Spleen (tissue), 11 donors: ENCODE results near the gene SPEN. TPM values are rescaled to one million over a fixed set of nuclear protein-coding genes. Genes with fewer than 3 reads are reported as not detected.

Experiments used
- DNase-seq: peaks from one replicate; pipeline ENCODE4 v3.0.0-alpha.2; 2020
- H3K27ac ChIP-seq, 8 donors: fragments of 200-600 bp; sonication (generic) in 7 of 8; 1 replicate in 4 of 8; 2 replicates in 4 of 8; pipeline versions ENCODE4 v1.5.0 to v1.8.0; 2016 to 2021; ENCODE audit warnings: inconsistent platforms in 4 of 8, mild to moderate bottlenecking in 4 of 8, moderate library complexity in 1 of 8
- H3K27me3 ChIP-seq, 7 donors: fragments of 200-600 bp; sonication (generic) in 6 of 7; replicated peaks in 1 of 7; 1 replicate in 4 of 7; 2 replicates in 3 of 7; pipeline versions ENCODE4 v1.5.0 to v1.8.0; 2016 to 2021; ENCODE audit warnings: inconsistent platforms in 3 of 7, mild to moderate bottlenecking in 1 of 7
- H3K36me3 ChIP-seq, 6 donors: fragments of 200-600 bp; sonication (generic) in 5 of 6; 1 replicate in 4 of 6; 2 replicates in 2 of 6; pipeline versions ENCODE4 v1.5.0 to v1.8.0; 2016 to 2021; ENCODE audit warnings: inconsistent platforms in 2 of 6
- H3K4me1 ChIP-seq, 6 donors: fragments of 200-600 bp; sonication (generic) in 5 of 6; 1 replicate in 3 of 6; 2 replicates in 3 of 6; pipeline versions ENCODE4 v1.5.0 to v1.8.0; 2016 to 2021; ENCODE audit warnings: inconsistent platforms in 3 of 6
- H3K4me3 ChIP-seq, 8 donors: fragments of 200-600 bp; sonication (generic) in 7 of 8; 1 replicate in 4 of 8; 2 replicates in 4 of 8; pipeline versions ENCODE4 v1.5.0 to v1.8.0; 2016 to 2021; ENCODE audit warnings: inconsistent platforms in 4 of 8, mild to moderate bottlenecking in 4 of 8, moderate library complexity in 2 of 8
- H3K9me3 ChIP-seq, 8 donors: fragments of 200-600 bp; sonication (generic) in 7 of 8; 1 replicate in 4 of 8; 2 replicates in 4 of 8; pipeline versions ENCODE4 v1.5.0 to v1.8.0; 2016 to 2021; ENCODE audit warnings: inconsistent platforms in 4 of 8
- POLR2A ChIP-seq, 3 donors: fragments of 450-650 bp; IDR thresholded peaks; one replicate each; pipeline ENCODE4 v1.5.1; 2017; ENCODE audit warnings: antibody characterized with exemption in 3 of 3, mild to moderate bottlenecking in 1 of 3
- POLR2AphosphoS5 ChIP-seq, 3 donors: sonication (generic); formaldehyde crosslinking; IDR thresholded peaks; one replicate each; pipeline ENCODE4 v1.5.1; 2017; ENCODE audit warnings: antibody characterized with exemption in 3 of 3
- WGBS, 5 donors: extraction: QIAGEN DNeasy Blood & Tissue Kit in 3 of 5; methylation state at CpG; one replicate each; pipeline versions ENCODE4 v1.1.5 to v1.1.7; 2013 to 2018; 5-methylcytosine and 5-hydroxymethylcytosine counted together
- intact Hi-C: fragments of 100-400 bp; cut with DNase I; formaldehyde crosslinking; loops from one replicate; pipeline ENCODE4 v1.15.0; 2023; ENCODE audit warnings: low total_unique reads
- polyA plus RNA-seq, 3 donors: library from polyadenylated mRNA; stranded (reverse); fragments of 200-250 nt; gene quantifications; one replicate each; pipeline ENCODE4 v1.2.1, GENCODE V29; 2013
- total RNA-seq, 7 donors: library from RNA; depleted of rRNA in 3 of 7; stranded (reverse); fragments of >200 nt in 3 of 7; fragmentation: NEBNext Ultra II Directional in 4 of 7; extraction: Animal tissue kit (Norgen Biotek cat#: 25700) in 4 of 7; gene quantifications; one replicate each; pipeline versions ENCODE4 v1.1.0 to v1.2.1, GENCODE V29; 2016 to 2021
- TF ChIP-seq, protein P1 (sequence below), 11 experiments: fragments of 200-600 bp in 7 of 11; fragments of 450-650 bp in 4 of 11; sonication (generic) in 4 of 11; IDR thresholded peaks in 8 of 11; conservative IDR thresholded peaks in 3 of 11; 1 replicate in 7 of 11; 2 replicates in 4 of 11; pipeline versions ENCODE4 v1.4.0 to v1.8.0; 2016 to 2021; ENCODE audit warnings: antibody characterized with exemption in 11 of 11, inconsistent platforms in 4 of 11, mild to moderate bottlenecking in 1 of 11
- donor health status: healthy with polysubstance abuse.
- donor health status: DM: no; HTN: no; CAD: no; lungs with moderate emphysema.
- donor health status: DM: no; HTN: no; CAD: no.
- donor health status: Bipolar disorder and iron deficiency.
- donor health status: healthy.
- donor health status: DM: no; HTN: no; CAD: no.
- donor health status: DM: yes; HTN: yes; CAD: no.

The SPEN gene
- total and polyA plus RNA-seq, 10 donors = 8.0 to 75.9 (median 58.4) TPM

DNA sequence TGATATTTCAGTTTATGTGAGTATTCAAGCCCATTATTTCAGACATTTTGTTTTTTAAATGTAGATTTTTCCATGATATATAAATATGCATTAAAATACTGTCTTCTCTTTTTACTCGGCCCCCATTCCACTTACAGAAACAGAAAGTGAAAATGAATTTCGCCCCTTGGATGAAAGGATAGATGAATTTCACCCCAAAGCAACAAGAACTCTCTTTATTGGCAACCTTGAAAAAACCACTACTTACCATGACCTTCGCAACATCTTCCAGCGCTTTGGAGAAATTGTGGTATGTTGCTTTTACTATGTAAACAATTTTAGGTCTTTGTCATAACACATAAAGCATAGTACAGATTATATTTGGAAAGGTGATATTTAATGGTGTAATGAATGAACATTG, 68.5 kb downstream of the SPEN start:
- peaks cover 0 to 97% (median 53%) of the 10 kb centered on the region in 6 donors for H3K36me3 ChIP-seq
- H3K27ac ChIP-seq = peak overlapping the region in 5 of 8 donors; percentile 55 to 78 (median 64)
- TF ChIP-seq, protein P1, sequence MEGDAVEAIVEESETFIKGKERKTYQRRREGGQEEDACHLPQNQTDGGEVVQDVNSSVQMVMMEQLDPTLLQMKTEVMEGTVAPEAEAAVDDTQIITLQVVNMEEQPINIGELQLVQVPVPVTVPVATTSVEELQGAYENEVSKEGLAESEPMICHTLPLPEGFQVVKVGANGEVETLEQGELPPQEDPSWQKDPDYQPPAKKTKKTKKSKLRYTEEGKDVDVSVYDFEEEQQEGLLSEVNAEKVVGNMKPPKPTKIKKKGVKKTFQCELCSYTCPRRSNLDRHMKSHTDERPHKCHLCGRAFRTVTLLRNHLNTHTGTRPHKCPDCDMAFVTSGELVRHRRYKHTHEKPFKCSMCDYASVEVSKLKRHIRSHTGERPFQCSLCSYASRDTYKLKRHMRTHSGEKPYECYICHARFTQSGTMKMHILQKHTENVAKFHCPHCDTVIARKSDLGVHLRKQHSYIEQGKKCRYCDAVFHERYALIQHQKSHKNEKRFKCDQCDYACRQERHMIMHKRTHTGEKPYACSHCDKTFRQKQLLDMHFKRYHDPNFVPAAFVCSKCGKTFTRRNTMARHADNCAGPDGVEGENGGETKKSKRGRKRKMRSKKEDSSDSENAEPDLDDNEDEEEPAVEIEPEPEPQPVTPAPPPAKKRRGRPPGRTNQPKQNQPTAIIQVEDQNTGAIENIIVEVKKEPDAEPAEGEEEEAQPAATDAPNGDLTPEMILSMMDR (IDR thresholded peaks at IDR 0.05 in 8 of 11, conservative IDR thresholded peaks at IDR 0.05 in 3 of 11) = no peak
- TF ChIP-seq POLR2AphosphoS5 (IDR thresholded peaks at IDR 0.05) (no peak), POLR2A (IDR thresholded peaks at IDR 0.05) (no peak)
- no peaks in the 10 kb centered on the region for H3K27me3 ChIP-seq
- peaks cover 13 to 50% (median 31%) of the 10 kb centered on the region in 6 donors for H3K4me1 ChIP-seq
- peak overlapping the region in 5 of 8 donors; percentile 1 to 38 (median 18) for H3K4me3 ChIP-seq
- 22 to 42% (median 32%) methylated on average over 4 of the region's 4 CpGs for WGBS, 5 donors
- DNase-seq = no peak
- intact Hi-C loops = loop anchor here (10.0 kb wide), 1 partner anchor 61 kb away; no protein-coding TSS in a partner anchor
- no peaks in the 10 kb centered on the region for H3K9me3 ChIP-seq

DNA sequence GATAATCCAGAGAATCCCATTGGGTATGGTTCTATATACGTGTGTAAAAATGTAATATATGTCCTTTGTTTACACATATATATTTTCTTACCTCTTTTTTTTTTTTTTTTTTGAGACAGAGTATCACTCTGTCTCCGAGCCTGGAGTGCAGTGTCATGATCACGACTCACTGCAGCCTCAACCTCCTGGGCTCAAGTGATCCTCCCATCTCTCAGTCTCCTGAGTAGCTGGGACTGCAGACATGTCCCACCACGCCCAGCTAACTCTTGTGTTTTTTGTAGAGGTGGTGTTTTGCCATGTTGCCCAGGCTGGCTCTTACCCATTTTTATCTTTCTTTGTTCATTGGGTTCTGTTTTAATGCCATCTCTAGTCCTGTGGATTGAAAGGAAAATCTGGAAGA, 68.9 kb downstream of the SPEN start:
- Histone ChIP-seq H3K4me3 (peak overlapping the region in 3 of 8 donors; percentile 18 to 38 (median 22)), H3K9me3 (no peaks in the 10 kb centered on the region), H3K27ac (peak overlapping the region in 6 of 8 donors; percentile 55 to 78 (median 61)), H3K27me3 (no peaks in the 10 kb centered on the region), H3K4me1 (peaks cover 13 to 50% (median 31%) of the 10 kb centered on the region in 6 donors), H3K36me3 (peaks cover 0 to 97% (median 53%) of the 10 kb centered on the region in 6 donors)
- intact Hi-C loops = loop anchor here (10.0 kb wide), 1 partner anchor 62 kb away; no protein-coding TSS in a partner anchor
- DNase-seq = no peak
- TF ChIP-seq, protein P1 (IDR thresholded peaks at IDR 0.05 in 8 of 11, conservative IDR thresholded peaks at IDR 0.05 in 3 of 11) = no peak
- TF ChIP-seq POLR2A (IDR thresholded peaks at IDR 0.05) (no peak), POLR2AphosphoS5 (IDR thresholded peaks at IDR 0.05) (no peak)
- 55 to 86% (median 71%) methylated on average over 4 of the region's 4 CpGs for whole genome bisulfite sequencing, 5 donors

DNA sequence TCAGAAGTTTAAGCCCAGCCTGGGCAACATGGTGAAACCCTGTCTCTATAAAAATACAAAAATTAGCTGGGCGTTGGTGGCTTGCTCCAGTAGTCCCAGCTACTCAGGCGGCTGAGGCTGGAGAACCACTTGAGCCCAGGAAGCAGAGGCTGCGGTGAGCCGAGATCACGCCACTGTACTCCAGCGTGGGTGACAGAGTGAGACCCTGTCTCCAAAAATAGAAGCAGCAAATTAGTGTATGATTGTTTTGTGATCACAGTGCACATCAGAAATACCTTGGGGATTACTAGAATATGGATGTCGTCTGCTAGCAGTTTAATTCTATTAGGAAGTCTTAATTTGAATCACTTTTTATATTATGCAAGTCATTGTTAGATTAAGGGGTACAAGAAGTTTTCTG, 69.4 kb downstream of the SPEN start:
- peak overlapping the region in 1 of 8 donors; percentile 38 for H3K4me3 ChIP-seq
- H3K27me3 ChIP-seq = no peaks in the 10 kb centered on the region
- WGBS, 5 donors = 49 to 88% (median 71%) methylated on average over 7 of the region's 7 CpGs
- TF ChIP-seq POLR2A (IDR thresholded peaks at IDR 0.05) (no peak), POLR2AphosphoS5 (IDR thresholded peaks at IDR 0.05) (no peak)
- TF ChIP-seq, protein P1 (IDR thresholded peaks at IDR 0.05 in 8 of 11, conservative IDR thresholded peaks at IDR 0.05 in 3 of 11) = no peak
- H3K36me3 ChIP-seq = peaks cover 0 to 97% (median 53%) of the 10 kb centered on the region in 6 donors
- no peak for DNase-seq
- H3K27ac ChIP-seq = peak overlapping the region in 6 of 8 donors; percentile 55 to 78 (median 61)
- H3K4me1 ChIP-seq = peaks cover 13 to 50% (median 31%) of the 10 kb centered on the region in 6 donors
- intact Hi-C loops = loop anchor here (10.0 kb wide), 1 partner anchor 62 kb away; no protein-coding TSS in a partner anchor
- H3K9me3 ChIP-seq = no peaks in the 10 kb centered on the region

DNA sequence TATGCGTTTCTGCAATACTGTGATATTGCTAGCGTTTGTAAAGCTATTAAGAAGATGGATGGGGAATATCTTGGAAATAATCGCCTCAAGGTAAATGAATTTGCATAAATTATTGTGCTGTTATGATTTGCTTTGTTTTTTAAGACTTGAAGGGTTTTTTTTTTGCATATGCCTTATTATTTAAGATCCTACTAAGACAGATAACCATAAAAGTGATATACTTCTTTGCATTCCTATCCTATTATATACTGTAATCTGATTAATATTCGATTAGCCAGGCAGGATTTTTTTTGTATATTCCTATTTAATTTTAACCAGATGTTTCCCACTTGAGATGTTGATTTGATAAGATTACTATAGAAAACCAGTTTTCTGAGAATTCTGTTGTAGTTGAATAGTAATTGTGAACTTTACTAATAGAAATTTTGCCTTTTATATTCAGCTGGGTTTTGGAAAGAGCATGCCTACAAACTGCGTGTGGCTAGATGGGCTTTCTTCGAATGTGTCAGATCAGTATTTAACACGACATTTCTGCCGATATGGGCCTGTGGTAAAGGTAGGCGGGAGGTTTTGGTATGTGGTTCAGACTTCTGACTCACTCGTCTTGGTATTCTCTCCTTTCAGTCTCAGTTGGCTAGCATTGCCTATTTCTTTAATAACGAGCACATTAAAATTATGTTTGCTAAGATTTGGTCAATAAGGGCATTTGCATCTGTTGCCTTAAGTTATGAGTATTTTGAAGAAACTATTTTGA, 71.6 kb downstream of the SPEN start:
- H3K4me1 ChIP-seq = peaks cover 13 to 50% (median 31%) of the 10 kb centered on the region in 6 donors
- intact Hi-C loops = loop anchor here (10.0 kb wide), 1 partner anchor 64 kb away; no protein-coding TSS in a partner anchor
- no peaks in the 10 kb centered on the region for H3K27me3 ChIP-seq
- TF ChIP-seq POLR2A (IDR thresholded peaks at IDR 0.05) (no peak), POLR2AphosphoS5 (IDR thresholded peaks at IDR 0.05) (no peak)
- TF ChIP-seq, protein P1 (IDR thresholded peaks at IDR 0.05 in 8 of 11, conservative IDR thresholded peaks at IDR 0.05 in 3 of 11) = no peak
- no peak for DNase-seq
- H3K27ac ChIP-seq = no peak overlapping the region
- peaks cover 0 to 98% (median 67%) of the 10 kb centered on the region in 6 donors for H3K36me3 ChIP-seq
- H3K4me3 ChIP-seq = no peak overlapping the region
- 72 to 83% (median 76%) methylated on average over 11 of the region's 11 CpGs for WGBS, 5 donors
- no peaks in the 10 kb centered on the region for H3K9me3 ChIP-seq
